D341Med (cell line): Measurements from ENCODE around the gene FHOD3.
"Not testable (repeated sequence)": the region's sequence is repeated elsewhere in the genome, so short reads cannot be mapped to it uniquely, and the experiment has no call there.

Experiments
- DNase-seq: peaks from one replicate; pipeline ENCODE4 v3.0.0; 2012; ENCODE audit warnings: low spot score

Gene FHOD3

DNA sequence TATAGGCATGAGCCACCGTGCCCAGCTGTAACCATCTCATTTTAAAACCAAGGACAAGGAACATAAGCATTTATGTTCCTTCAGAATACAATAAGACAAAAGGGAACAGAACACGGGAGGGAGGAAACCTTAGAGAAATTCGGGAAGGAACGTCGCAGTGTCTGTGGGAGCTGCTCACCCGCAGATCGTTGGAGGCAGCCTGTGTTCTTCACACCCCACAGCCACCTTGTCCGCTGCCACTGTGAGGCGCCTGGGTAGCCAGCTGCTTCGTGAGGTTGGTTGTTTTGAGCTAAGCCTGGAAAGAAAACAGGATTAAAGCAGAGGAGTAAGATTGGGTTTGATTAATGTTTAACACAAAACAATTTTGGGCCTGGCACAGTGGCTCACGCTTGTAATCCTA is 250.0 kb downstream of the FHOD3 start:
- peak; percentile 77 for DNase-seq

DNA sequence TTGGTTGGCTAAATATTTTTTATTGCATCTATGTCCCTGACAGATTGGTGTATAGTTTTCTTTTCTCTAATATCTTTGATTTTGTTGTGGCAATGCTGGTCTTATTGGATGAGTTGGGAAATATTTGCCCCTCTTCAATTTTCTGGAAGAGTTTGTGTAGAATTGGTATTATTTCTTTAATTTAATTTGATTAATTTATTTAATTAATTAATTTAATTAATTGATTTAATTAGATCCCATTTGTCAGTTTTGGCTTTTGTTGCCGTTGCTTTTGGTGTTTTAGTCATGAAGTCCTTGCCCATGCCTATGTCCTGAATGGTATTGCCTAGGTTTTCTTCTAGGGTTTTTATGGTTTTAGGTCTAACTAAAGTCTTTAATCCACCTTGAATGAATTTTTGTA is 253.8 kb downstream of the FHOD3 start:
- not testable (repeated sequence) for DNase-seq

DNA sequence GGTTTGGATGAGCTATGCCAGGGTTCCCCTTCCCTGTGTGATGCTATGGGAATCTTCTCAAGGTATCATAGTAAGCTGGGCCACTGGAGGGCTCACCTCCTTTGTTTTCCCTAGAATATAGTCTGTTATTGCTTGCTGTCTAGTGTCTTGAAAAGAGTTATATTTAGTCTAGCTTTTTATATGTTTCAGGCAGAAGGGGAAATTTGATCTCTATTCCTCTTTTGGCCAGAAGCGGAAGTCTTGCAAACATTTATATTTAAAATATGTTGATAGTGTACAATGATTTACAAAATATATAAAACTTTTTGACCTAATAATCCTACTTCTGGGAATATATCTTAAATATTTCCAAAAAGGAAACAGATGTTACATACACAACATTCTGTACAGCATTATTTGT is 260.7 kb downstream of the FHOD3 start:
- DNase-seq = no peak

DNA sequence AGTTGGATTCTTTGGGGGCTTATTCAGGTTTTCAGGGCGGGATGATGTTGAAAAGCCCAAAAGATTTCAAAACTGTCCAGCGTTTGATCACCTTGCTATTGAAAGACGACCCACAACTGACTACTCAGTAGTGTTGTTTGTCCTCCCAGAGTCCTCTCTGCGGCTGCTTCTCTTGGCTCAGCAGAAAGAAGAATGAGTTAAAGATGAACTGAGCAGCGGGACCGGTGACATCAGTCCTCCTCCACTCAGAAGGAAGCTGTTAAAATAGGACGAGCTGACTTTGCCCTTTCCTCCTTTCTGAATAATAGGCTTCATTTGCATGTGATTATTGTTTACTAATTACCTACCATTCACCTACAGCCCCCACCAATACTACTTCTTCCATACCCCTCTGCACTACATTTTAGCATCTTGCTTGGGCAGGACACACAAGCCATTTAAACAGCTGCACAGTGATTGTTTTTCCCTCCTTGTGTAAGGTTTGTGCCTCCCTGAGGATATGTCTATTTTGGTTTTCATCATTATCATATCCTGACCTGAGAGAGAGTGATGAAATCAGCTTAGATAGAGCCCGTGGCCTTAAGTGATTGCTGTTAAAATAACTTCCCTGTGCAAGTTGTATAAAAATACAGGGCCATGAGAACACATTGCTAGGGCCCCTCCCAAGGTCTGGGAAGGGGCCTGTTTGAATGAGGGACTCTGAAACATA is 261.8 kb downstream of the FHOD3 start:
- no peak for DNase-seq

DNA sequence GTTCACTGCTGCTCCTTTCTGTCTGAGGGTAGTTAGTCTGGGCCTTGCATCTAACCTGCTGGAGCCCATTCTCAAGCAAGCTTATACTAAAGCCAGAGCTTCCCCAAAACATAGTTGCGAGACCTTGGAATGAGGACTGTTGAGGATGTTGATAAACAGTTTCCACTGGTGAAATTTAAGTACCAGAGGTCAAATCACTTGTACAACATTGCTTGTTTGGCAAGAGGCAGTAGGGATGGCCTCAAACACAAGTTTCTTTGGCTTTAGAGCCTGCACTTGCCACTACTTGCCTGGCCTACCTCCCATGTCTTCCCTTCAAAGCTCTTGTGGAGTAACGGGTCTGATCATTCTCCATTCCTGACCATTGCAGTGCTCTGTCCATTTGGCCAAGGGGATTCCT is 262.7 kb downstream of the FHOD3 start:
- no peak for DNase-seq

DNA sequence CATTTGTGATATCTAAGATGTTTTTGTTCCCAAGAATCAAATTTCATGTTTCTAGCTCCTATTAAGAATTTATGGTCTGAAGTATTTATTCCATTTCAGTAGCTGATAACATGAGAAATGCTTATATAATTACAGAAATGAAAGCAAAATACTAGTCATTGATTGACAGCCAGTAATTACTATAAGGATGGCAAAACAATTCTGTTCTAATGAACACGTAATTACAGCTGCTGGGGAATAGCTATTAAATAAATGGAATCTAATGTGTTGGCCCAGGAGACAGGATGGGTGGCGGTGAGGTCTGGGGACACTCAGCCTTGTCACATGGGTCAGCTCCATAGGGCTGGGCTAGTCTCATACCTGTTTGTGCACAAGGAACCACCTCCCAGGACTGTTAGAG is 263.5 kb downstream of the FHOD3 start:
- no peak for DNase-seq

DNA sequence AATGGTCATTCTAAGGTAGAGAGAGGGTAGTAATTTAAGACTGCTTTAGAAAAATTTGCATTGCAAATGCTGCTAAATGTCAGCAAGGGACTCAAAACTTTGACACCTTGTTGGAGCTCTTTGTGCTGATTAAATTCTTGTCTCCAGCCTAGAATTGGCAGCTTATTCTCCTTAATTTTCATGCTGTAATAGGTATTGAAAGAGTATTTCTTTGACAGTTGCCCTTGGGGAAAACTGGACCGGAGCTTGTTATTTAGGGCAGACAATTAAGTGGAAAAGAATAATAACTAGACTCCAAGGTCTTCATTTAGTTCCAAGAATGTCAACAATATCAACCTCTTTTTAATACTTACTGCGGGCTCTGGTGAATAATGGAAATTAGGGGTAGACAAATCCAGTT is 267.3 kb downstream of the FHOD3 start:
- DNase-seq = no peak

DNA sequence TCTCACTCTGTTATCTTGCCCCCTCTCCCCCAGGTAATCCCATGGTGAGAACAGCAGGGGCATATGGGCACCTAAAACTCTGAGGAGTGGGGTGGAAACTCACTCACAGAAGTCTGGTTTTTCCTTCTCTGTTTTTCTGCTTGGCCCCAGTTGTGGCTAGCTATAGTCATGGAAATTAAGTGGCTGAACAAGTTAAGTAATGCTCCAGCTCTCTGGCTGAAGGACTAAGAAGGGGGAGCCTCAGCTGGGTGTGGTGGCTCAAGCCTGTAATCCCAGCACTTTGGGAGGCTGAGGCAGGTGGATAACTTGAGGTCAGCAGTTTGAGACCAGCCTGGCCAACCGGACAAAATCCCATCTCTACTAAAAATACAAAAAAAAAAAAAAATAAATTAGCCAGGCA is 270.3 kb downstream of the FHOD3 start:
- no peak for DNase-seq

DNA sequence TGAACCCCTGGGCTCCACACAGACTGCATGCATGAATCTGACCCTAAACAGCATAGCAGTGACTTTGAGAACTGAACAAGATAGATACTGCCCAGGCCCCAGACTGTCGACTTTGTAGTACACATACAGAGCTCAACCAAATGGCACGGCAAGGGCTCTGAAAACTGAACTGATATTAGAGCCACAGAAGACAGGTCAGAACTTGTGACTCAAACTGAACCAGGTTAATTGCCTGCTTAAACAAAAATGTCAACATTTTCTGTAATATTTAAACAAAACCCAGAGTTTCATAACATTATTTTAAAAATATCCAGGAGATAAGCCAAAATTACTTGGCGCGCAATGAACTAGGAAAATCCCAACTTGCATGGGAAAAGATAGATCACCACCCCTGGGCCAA is 271.0 kb downstream of the FHOD3 start:
- no peak for DNase-seq

DNA sequence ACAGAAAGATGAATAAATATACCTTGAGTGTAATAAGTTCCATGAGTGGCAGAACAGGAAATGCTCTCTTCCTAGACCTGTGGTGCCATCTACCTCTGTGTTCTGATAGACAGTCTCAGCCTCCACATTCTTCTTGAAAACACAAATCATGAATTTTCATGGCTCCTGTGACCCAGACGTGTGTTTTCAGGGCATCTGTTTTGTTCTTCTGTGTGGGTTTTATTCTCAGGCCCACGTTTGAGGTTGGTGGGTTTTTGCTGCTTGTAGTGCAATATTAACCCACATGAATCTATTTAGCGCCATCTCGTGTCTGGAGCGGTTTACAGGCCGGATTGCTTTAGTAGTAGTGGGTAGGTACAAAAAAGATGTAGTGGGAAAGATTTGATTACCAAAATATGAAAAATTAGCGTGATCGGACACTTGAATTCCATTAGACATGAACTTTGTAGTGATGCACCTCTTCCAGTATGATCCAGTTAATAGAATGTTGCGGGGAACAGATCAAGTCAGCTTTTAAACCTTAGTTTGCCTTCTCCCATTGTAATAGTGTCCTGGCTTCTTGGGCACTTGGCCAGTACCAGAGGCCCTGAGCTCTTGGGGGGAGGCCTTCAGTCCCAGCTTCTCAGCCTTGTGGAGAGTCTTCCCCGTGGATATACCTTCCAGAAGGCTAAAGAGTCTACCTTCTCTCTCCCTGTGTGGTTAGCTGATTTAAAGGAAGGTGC is 274.8 kb downstream of the FHOD3 start:
- DNase-seq = peak; percentile 75

DNA sequence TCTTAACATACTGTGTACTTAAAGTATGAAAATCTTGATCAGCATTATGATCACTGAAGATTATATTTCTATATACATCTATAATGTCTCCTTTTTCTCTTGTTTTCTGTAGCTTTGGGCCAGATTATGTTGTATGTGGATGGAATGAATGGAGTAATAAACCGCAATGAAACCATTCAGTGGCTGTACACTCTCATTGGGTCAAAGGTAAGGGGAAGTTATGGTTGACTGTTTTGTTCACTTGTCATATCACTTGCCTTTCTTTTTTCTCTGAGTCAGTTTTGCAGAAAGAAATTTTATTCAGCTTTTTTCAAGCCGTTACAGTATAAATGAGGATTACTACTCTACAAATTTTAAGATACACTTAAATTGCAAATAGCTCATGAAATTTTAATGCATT is 278.8 kb downstream of the FHOD3 start:
- no peak for DNase-seq

DNA sequence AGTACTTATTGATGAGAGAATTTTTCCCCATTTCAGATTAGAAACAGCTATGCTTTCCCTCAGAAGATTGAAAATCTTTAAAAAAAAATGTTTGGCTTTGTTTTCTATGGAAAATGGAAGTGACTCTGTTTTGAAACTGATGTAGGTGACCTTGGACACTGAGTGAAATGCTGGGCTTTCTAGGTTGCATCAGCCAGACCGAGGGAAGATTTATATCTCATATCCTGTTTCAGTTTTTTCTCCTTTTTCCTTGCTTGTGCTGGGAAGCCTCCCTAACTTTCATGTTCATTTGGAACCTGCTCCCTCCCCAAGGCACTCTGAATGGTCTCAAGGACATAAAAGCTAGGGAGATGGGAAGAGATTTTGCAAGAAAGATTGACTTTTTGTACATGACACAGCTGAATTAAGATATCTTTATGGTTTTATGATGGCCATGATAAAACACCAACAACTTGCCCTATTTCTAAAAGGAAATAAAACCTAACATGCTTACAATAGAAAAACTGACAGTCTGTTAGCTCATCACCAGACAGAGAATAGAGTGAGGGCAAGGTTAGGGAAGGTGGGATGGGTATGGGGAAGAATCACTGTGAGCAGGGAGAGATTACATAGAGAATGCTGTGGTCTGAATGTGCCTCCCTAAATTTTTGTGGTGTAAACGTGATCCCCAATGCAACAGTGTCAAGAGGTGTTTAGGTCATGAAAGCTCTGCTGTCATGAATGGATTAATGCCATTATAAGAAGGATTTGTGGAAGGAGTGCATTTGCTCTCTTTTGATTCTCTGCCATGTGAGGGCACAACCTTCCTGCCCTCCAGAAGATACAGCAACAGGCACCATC is 281.6 kb downstream of the FHOD3 start:
- no peak for DNase-seq

DNA sequence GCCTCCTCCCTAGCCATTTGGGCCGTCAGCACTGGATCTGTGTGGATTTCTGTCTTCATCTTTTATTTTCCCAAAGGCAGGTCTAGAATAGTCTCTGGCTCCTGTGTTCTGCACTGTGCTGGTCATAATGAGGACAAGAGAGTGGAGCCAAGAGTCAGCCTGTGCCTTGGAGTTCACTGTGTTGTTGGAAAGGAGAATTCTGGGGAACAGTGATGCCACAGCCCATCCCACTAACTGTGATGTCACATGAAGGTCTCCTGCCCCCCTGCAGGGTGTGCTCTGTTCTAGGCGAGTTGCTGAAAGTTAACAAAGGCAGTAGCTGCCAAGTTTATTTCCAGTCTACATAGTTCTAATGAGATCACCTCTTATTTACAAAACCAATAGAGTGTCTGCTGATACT is 282.8 kb downstream of the FHOD3 start:
- DNase-seq = no peak

DNA sequence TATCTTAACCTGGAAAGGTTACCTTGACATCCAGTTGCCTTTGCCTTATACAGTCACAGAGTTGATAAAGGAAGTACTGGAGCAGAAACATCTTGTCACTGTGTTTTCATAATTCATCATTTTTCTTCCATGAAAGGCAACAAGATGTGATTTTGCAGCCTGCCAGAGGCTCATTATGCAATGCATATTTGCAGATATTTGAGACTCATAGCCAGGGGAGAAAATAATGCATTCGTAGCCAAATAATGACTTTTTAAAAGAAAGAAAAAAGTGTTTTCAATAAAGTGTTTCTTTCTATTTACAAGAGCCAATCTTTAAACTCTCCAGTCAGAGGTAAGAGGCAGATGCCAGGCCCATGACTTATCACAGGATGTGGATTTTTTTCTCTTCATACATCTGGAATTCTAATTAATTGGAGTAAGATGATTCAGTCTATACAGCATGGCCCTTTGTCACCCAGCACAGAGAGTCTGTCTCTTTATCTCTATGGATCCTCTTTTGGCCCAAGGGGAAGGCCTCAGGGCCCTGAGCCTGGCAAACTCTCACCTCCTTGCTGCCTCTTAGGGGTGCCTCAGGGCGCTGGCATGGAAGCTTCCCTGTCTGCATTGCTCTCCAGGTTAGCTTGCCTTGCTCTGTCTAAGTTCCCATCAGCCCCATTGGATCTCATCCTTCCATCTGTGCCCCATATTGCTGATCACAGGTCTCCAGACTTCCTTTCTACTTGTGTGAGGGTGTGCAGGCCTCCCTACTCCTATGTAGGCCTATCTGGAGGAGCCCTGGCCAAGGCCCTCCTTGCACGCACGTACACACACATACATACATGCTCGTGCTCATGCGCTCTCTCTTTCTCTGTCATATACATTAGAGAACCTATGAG is 283.6 kb downstream of the FHOD3 start:
- no peak for DNase-seq

DNA sequence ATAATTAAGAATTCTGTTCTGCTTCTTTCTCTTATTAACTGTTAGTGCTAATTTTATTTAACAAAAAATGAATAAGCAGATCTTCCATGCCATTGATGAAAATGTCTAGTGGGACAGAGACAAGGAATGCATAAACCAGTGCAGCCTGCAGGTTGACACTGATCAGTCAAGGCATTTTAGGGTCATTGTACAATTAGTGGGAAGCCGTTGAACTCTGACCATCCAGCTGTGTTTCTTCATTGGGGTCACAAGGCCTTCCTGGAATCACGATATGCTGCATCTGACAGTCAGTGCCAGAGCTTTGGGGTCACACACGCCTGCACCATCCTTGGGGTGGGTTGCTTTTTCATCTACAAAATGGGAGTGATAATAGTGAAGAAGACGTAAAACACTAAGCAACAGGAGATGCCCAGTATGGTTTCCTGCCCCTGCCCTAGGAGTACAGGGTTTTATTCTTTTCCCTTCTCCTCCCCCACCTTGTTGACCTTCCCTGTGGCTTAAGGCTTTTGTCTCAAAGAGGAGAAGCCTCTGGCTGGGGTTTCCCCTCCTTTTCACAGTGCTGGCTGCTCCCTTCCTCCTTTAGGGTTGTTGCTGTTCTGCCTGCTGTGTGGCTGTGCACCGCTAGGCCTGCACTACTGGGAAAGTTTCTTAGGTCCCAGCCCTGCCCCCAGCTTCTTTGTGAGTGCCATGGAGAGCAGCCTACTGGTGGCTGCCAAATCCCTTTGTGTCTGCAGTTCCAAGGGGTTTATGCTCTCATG is 285.7 kb downstream of the FHOD3 start:
- no peak for DNase-seq

DNA sequence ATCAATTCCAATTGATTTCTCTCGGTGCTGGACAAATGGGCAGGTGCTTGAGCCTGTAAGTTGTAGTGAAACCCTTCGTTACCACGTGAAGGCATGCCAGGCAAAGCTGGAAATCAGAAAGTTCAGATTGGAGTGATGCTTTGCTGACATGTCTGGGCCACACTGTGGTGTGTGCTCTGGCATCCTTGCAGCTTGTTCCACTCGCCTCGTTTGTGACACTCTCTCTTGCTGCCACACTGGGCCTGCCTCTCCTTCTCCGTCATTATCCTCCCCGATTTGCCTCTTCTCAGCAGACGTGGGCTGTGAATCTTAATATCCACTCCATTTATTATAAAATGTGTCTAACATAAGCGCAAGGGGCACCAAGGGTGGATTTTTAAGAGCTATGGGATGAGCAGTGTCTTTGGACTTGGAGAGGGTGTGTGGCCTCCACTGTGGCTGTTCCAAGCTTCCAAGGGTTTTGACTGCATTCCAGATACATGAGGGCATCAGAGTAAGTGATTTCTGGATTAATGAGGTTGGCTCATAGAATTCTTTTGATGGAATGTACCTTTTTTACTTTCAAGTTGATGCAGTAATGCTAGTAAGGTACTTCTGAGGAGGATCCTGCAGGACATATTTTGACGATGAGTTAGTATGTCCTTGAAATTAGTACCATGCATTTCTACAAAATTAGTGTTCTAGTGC is 292.5 kb downstream of the FHOD3 start:
- DNase-seq = no peak

DNA sequence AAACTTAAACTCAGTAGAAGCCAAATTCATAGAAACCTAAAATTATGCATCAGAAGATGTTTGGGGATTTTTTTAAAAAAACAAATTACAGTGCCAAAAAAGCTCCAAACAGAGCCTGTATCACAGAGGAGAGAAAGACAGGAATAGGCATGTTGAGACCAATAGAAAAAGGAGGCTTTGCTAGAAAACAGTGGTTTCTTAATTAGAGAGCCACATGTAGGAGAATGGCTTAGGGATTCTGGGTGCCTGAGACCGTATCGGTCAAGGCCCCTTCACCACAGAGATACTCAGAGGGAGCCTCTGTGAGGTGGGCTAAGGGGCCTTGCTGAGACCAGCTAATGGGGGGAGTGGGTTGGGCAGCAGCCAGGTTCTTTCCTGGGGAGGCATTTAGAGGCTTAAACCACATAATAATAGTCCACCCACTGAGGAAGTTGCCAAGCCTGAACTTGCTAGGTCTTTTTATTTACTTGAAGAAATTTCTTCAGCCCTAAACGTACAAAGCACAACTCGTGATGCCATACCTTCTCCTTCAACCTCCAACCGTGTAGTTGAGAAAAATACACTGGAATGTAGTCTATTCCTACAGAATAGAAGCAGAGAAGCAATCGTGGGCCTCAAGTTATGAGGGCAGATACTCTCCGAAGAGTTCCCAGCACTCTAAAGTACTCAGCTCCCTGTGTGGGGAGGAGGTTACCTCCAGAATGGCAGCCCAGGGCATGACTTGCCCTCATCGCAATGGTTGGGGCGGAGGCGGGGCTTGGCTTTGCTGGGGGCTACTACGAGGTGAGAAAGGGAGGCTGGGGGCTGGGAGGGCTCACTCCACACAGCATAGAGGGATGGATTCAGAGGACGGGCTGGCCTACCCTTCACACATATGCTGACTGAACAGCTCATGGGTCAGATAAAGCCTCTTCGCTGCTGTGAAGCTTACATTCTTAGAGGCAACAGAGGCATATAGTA is 293.4 kb downstream of the FHOD3 start:
- no peak for DNase-seq

DNA sequence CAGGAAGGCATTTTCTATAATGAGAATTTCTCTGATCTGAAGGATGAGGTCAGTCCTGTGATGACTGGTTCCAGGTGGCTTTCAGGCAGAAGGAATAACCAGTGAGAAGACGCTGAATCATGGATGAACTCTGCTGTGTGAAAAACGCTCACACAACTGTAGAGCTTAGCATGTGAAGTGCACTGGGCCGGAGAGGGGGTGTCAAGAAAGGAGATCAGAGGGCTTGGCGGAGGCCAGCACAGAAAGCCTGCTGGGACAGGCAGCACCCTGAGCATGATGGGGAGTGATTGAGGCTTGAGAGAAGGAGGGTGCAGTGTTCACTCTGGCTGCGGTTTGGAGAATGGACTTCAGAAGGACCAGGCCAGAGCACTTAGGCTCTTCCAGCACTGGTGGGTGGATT is 294.8 kb downstream of the FHOD3 start:
- no peak for DNase-seq

DNA sequence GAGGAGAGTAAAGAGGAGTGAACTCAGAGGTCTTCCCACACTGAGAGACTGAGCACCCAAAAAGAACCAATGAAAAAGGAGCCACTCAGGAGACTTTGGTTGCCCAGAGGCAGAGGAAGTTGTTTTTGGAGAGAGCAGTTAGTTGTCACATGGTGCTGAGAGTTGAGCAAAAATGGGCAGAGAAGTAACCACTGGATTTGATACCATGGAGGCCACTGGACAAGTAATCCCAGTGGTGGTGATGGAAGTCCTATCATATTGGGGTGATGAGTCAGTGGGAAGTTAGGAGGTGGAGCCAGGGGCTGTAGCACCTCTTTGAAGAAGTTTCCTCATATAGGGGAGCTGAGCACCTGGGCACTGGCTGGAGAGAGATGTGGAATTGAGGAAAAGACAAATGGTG is 295.5 kb downstream of the FHOD3 start:
- DNase-seq = no peak

DNA sequence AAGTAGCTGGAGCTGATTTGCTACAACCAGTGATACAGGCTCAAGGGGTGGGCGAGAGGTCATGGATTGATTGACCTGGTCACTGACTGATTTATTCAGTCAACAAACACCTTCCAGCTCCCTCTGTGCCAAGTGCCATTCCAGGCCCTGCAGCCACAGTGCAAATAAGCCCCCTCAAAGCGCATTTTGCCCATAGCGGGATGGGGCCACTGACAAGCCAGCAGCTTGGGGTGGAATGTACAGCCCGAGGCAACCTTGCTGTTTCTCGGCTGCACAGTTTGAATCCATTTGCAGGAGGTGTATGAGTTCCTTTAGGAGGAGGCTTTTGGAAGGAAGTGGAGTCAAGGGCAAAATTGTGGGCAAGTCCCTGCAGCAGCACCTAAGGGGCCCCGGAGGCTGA is 296.1 kb downstream of the FHOD3 start:
- DNase-seq = no peak
